ENCODE measurements around the gene SLC22A25.

SLC22A25 gene

DNA sequence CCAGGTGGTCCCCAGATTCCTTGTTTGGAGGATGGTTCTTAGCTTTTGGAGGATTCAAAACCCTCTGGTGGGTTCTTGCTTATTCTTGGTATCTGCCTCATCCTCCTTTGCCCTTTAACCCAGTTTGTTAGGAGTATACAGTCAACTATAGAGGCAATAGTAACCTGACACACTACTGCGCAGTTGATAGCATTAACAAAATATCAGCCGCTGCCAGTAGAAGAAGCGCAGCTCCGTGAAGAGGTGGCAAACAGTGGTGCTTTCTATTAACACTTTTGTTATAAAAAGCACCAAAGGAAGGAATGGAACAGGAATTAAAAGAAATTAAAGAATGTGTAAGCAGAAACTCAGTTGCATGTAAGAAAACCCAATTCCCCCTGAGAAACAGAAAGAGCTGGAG is 29.3 kb downstream of the SLC22A25 start:
- Histone ChIP-seq H2BK120ac (ENCODE audit: low read depth, low read length) (no peak overlapping the region), H3K79me1 (replicated peaks; ENCODE audit: low read length, poor library complexity, severe bottlenecking) (no peaks in the 10 kb centered on the region), H3K4ac (ENCODE audit: low read depth in 1 of 2, low read length in 2 of 2) (no peak overlapping the region), H2BK5ac (ENCODE audit: low read depth, low read length, poor library complexity, severe bottlenecking) (no peak overlapping the region), H4K8ac (ENCODE audit: low read length) (no peak overlapping the region), H2AFZ (ENCODE audit: low read depth, low read length) (no peak overlapping the region), H3K9ac (ENCODE audit: low read length) (no peak overlapping the region), H3K18ac (ENCODE audit: low read depth in 1 of 2, low read length in 2 of 2) (no peak overlapping the region), H3K4me2 (ENCODE audit: low read length, poor library complexity, severe bottlenecking) (no peak overlapping the region), H2BK15ac (ENCODE audit: low read depth, poor library complexity, severe bottlenecking) (no peak overlapping the region), H3K4me3 (ENCODE audit: insufficient read depth in 1 of 2, low read depth in 1 of 2, low read length in 2 of 2) (no peak overlapping the region), H2BK12ac (ENCODE audit: low read length in 2 of 2) (no peak overlapping the region), H3K27ac (ENCODE audit: low read length, poor library complexity, severe bottlenecking) (no peak overlapping the region), H3K14ac (ENCODE audit: low read length in 2 of 2) (no peak overlapping the region), H4K91ac (ENCODE audit: low read length) (no peak overlapping the region), H3K23ac (ENCODE audit: low read length in 2 of 2) (no peak overlapping the region), H3K4me1 (ENCODE audit: control insufficient read depth, insufficient read depth, low read depth, low read length) (no peaks in the 10 kb centered on the region), H3K27me3 (ENCODE audit: control insufficient read depth in 1 of 2, insufficient read depth in 1 of 2, low read length in 2 of 2) (peaks cover 3 to 21% of the 10 kb centered on the region in 2 experiments), H2AK5ac (ENCODE audit: low read length, severe bottlenecking) (no peak overlapping the region), H3K36me3 (ENCODE audit: control insufficient read depth in 1 of 2, insufficient read depth in 2 of 2, low read depth in 1 of 2, low read length in 2 of 2) (no peaks in the 10 kb centered on the region), H3K9me3 (ENCODE audit: control insufficient read depth, low read length) (no peaks in the 10 kb centered on the region)
- WGBS = 96% methylated on average over 4 of the region's 4 CpGs
- no peak for DNase-seq

GRCh38 chr11:63212742-63213141 is 30.7 kb downstream of the SLC22A25 start:
- no peak overlapping the region for H4K91ac ChIP-seq (ENCODE audit: low read length)
- H3K4me1 ChIP-seq (ENCODE audit: control insufficient read depth, insufficient read depth, low read depth, low read length) = no peaks in the 10 kb centered on the region
- no peak overlapping the region for H2AFZ ChIP-seq (ENCODE audit: low read depth, low read length)
- no peak overlapping the region for H3K18ac ChIP-seq (ENCODE audit: low read depth in 1 of 2, low read length in 2 of 2)
- H3K4me3 ChIP-seq (ENCODE audit: insufficient read depth in 1 of 2, low read depth in 1 of 2, low read length in 2 of 2) = no peak overlapping the region
- no peak overlapping the region for H4K8ac ChIP-seq (ENCODE audit: low read length)
- no peaks in the 10 kb centered on the region for H3K79me1 ChIP-seq (replicated peaks; ENCODE audit: low read length, poor library complexity, severe bottlenecking)
- no peak overlapping the region for H3K27ac ChIP-seq (ENCODE audit: low read length, poor library complexity, severe bottlenecking)
- H2BK15ac ChIP-seq (ENCODE audit: low read depth, poor library complexity, severe bottlenecking) = no peak overlapping the region
- peak; percentile 22 for DNase-seq
- H3K4ac ChIP-seq (ENCODE audit: low read depth in 1 of 2, low read length in 2 of 2) = no peak overlapping the region
- H2AK5ac ChIP-seq (ENCODE audit: low read length, severe bottlenecking) = no peak overlapping the region
- no peaks in the 10 kb centered on the region for H3K9me3 ChIP-seq (ENCODE audit: control insufficient read depth, low read length)
- 14% methylated on average over 1 of the region's 2 CpGs for WGBS
- H2BK120ac ChIP-seq (ENCODE audit: low read depth, low read length) = no peak overlapping the region
- no peak overlapping the region for H2BK5ac ChIP-seq (ENCODE audit: low read depth, low read length, poor library complexity, severe bottlenecking)
- H3K14ac ChIP-seq (ENCODE audit: low read length in 2 of 2) = no peak overlapping the region
- no peak overlapping the region for H2BK12ac ChIP-seq (ENCODE audit: low read length in 2 of 2)
- H3K27me3 ChIP-seq (ENCODE audit: control insufficient read depth in 1 of 2, insufficient read depth in 1 of 2, low read length in 2 of 2) = peaks cover 0 to 17% of the 10 kb centered on the region in 2 experiments
- no peaks in the 10 kb centered on the region for H3K36me3 ChIP-seq (ENCODE audit: control insufficient read depth in 1 of 2, insufficient read depth in 2 of 2, low read depth in 1 of 2, low read length in 2 of 2)
- no peak overlapping the region for H3K4me2 ChIP-seq (ENCODE audit: low read length, poor library complexity, severe bottlenecking)
- no peak overlapping the region for H3K23ac ChIP-seq (ENCODE audit: low read length in 2 of 2)
- no peak overlapping the region for H3K9ac ChIP-seq (ENCODE audit: low read length)

- no peak overlapping the region for H3K18ac ChIP-seq (ENCODE audit: low read depth in 1 of 2, low read length in 2 of 2)
- no peak overlapping the region for H3K23ac ChIP-seq (ENCODE audit: low read length in 2 of 2)
- H2AFZ ChIP-seq (ENCODE audit: low read depth, low read length) = no peak overlapping the region
- H2BK12ac ChIP-seq (ENCODE audit: low read length in 2 of 2) = no peak overlapping the region
- no peak overlapping the region for H3K27ac ChIP-seq (ENCODE audit: low read length, poor library complexity, severe bottlenecking)
- H2BK5ac ChIP-seq (ENCODE audit: low read depth, low read length, poor library complexity, severe bottlenecking) = no peak overlapping the region
- 31% methylated on average over 3 of the region's 3 CpGs for WGBS
- H3K4me3 ChIP-seq (ENCODE audit: insufficient read depth in 1 of 2, low read depth in 1 of 2, low read length in 2 of 2) = no peak overlapping the region
- no peaks in the 10 kb centered on the region for H3K36me3 ChIP-seq (ENCODE audit: control insufficient read depth in 1 of 2, insufficient read depth in 2 of 2, low read depth in 1 of 2, low read length in 2 of 2)
- H3K14ac ChIP-seq (ENCODE audit: low read length in 2 of 2) = no peak overlapping the region
- H3K27me3 ChIP-seq (ENCODE audit: control insufficient read depth in 1 of 2, insufficient read depth in 1 of 2, low read length in 2 of 2) = peaks cover 0 to 19% of the 10 kb centered on the region in 2 experiments
- H3K4ac ChIP-seq (ENCODE audit: low read depth in 1 of 2, low read length in 2 of 2) = no peak overlapping the region
- DNase-seq = no peak
- H4K8ac ChIP-seq (ENCODE audit: low read length) = no peak overlapping the region
- H2BK15ac ChIP-seq (ENCODE audit: low read depth, poor library complexity, severe bottlenecking) = no peak overlapping the region
- no peaks in the 10 kb centered on the region for H3K9me3 ChIP-seq (ENCODE audit: control insufficient read depth, low read length)
- H3K79me1 ChIP-seq (replicated peaks; ENCODE audit: low read length, poor library complexity, severe bottlenecking) = no peaks in the 10 kb centered on the region
- H4K91ac ChIP-seq (ENCODE audit: low read length) = no peak overlapping the region
- no peak overlapping the region for H2BK120ac ChIP-seq (ENCODE audit: low read depth, low read length)
- no peak overlapping the region for H3K4me2 ChIP-seq (ENCODE audit: low read length, poor library complexity, severe bottlenecking)
- no peak overlapping the region for H3K9ac ChIP-seq (ENCODE audit: low read length)
- no peak overlapping the region for H2AK5ac ChIP-seq (ENCODE audit: low read length, severe bottlenecking)
- H3K4me1 ChIP-seq (ENCODE audit: control insufficient read depth, insufficient read depth, low read depth, low read length) = no peaks in the 10 kb centered on the region
These were observed 33.3 kb downstream of the SLC22A25 start for GRCh38 chr11:63210111-63210510.
